Gastroesophageal sphincter (tissue), 4 donors: ENCODE measurements around the gene ASPG. TPM values are rescaled to one million over a fixed set of nuclear protein-coding genes. Genes with fewer than 3 reads are reported as not detected.
"Not testable (repeated sequence)": the region's sequence is repeated elsewhere in the genome, so short reads cannot be mapped to it uniquely, and the experiment has no call there.

Experiments
- ATAC-seq: fragments of 150-250 bp; one replicate; pipeline ENCODE4 v1.9.1; 2016; ENCODE audit warnings: mild to moderate bottlenecking, moderate library complexity
- H3K27ac ChIP-seq, 4 donors: fragments of 200-600 bp; sonication (generic) in 3 of 4; 1 replicate in 3 of 4; 2 replicates in 1 of 4; pipeline ENCODE4 v1.5.1; 2016 to 2019
- H3K27me3 ChIP-seq: fragments of 200-600 bp; sonication (generic); one replicate; pipeline ENCODE4 v1.5.1; 2019
- H3K36me3 ChIP-seq, 2 donors: fragments of 200-600 bp; sonication (generic); one replicate each; pipeline ENCODE4 v1.5.1; 2019; ENCODE audit warnings: control low read depth in 1 of 2
- H3K4me1 ChIP-seq, 3 donors: fragments of 200-600 bp; sonication (generic); 1 replicate in 2 of 3; 2 replicates in 1 of 3; pipeline ENCODE4 v1.5.1; 2016 to 2019; ENCODE audit warnings: control low read depth in 2 of 3
- H3K4me3 ChIP-seq, 2 donors: fragments of 200-600 bp; sonication (generic); one replicate each; pipeline ENCODE4 v1.5.1; 2019; ENCODE audit warnings: mild to moderate bottlenecking in 1 of 2, moderate library complexity in 1 of 2
- H3K9me3 ChIP-seq, 3 donors: fragments of 200-600 bp; sonication (generic); one replicate each; pipeline ENCODE4 v1.5.1; 2017 to 2019; ENCODE audit warnings: control low read depth in 2 of 3
- CTCF ChIP-seq, 4 experiments: fragments of 200-600 bp in 2 of 4; fragments of 450-650 bp in 2 of 4; sonication (generic) in 1 of 4; IDR thresholded peaks; one replicate each; pipeline ENCODE4 v1.5.1; 2017 to 2019; ENCODE audit warnings: antibody characterized with exemption in 4 of 4, mild to moderate bottlenecking in 2 of 4, moderate library complexity in 2 of 4
- EP300 ChIP-seq: sonication (generic); formaldehyde crosslinking; IDR thresholded peaks from one replicate; pipeline ENCODE4 v1.6.1; 2017; ENCODE audit warnings: antibody characterized with exemption, mild to moderate bottlenecking
- POLR2A ChIP-seq, 2 donors: fragments of 450-650 bp; IDR thresholded peaks; one replicate each; pipeline ENCODE4 v1.6.1; 2017; ENCODE audit warnings: antibody characterized with exemption in 2 of 2, mild to moderate bottlenecking in 2 of 2, moderate library complexity in 1 of 2
- POLR2AphosphoS5 ChIP-seq: sonication (generic); formaldehyde crosslinking; IDR thresholded peaks from one replicate; pipeline ENCODE4 v1.6.1; 2017; ENCODE audit warnings: antibody characterized with exemption
- WGBS, 2 donors: methylation state at CpG; one replicate each; pipeline ENCODE4 v1.1.5; 2018; ENCODE audit warnings: low coverage in 1 of 2; 5-methylcytosine and 5-hydroxymethylcytosine counted together
- total RNA-seq, 4 donors: library from RNA; depleted of rRNA; stranded (reverse); fragments of >200 nt; gene quantifications; one replicate each; pipeline ENCODE4 v1.1.0, GENCODE V29; 2016

The ASPG gene
- total RNA-seq, 4 donors from 2014 or later, result 0.13 to 1.1 TPM; not detected in 2

DNA sequence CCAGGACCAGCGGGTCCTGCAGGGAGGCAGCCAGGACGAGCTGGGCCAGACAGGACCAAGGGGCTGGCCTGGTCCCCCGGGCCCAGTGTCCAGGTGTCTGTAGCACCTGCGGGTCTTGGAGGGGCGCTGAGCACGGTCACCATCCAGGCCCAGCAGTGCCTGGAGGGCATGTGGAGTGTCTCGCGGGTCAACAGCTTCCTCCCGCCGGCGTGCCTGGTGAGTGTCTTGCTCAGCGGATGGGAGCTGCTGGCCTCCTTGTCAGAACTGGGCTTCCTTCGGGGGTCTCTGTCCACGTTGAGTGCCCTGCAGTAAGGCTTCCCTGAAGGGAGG lies 66.7 kb downstream of the ASPG start:
- H3K36me3 ChIP-seq, result no peaks in the 10 kb centered on the region
- no peak overlapping the region for H3K4me3 ChIP-seq
- ATAC-seq, result no peak
- no peaks in the 10 kb centered on the region for H3K9me3 ChIP-seq
- TF ChIP-seq CTCF (IDR thresholded peaks at IDR 0.05) (no peak), POLR2AphosphoS5 (no peak), POLR2A (IDR thresholded peaks at IDR 0.05) (no peak), EP300 (no peak)
- no peak overlapping the region for H3K27ac ChIP-seq
- WGBS, 2 donors, result no CpG with 5 or more reads among the region's 14 CpGs
- peaks cover 28% of the 10 kb centered on the region for H3K27me3 ChIP-seq
- H3K4me1 ChIP-seq, result peaks cover 0 to 13% (median 0%) of the 10 kb centered on the region in 3 donors

GRCh38 chr14:104152686-104153393 lies 67.3 kb downstream of the ASPG start:
- H3K4me1 ChIP-seq, result peaks cover 0 to 13% (median 0%) of the 10 kb centered on the region in 3 donors
- H3K27me3 ChIP-seq, result peaks cover 21% of the 10 kb centered on the region
- no peak for ATAC-seq
- no peaks in the 10 kb centered on the region for H3K9me3 ChIP-seq
- TF ChIP-seq POLR2A (IDR thresholded peaks at IDR 0.05) (no peak), EP300 (no peak), POLR2AphosphoS5 (no peak), CTCF (IDR thresholded peaks at IDR 0.05) (no peak)
- no peak overlapping the region for H3K4me3 ChIP-seq
- H3K27ac ChIP-seq, result no peak overlapping the region
- no peaks in the 10 kb centered on the region for H3K36me3 ChIP-seq
- 100% methylated on average over 1 of the region's 21 CpGs; no CpG with 5 or more reads in 1 of the 2 donors for WGBS, 2 donors

DNA sequence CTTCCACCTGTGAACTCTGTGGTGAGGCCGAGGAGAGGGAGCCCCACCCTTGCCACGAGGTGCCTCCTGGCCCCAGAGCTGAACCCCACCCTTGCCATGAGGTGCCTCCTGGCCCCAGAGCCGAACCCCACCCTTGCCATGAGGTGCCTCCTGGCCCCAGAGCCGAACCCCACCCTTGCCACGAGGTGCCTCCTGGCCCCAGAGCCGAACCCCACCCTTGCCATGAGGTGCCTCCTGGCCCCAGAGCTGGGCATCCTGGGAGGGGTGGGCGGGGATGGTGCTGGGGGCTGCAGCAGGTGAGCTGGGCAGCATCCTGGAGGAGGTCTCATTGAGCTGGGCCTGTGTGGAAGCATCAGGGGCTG lies 67.9 kb downstream of the ASPG start:
- H3K27me3 ChIP-seq, result peaks cover 20% of the 10 kb centered on the region
- H3K9me3 ChIP-seq, H3K36me3 ChIP-seq, H3K4me3 ChIP-seq, H3K27ac ChIP-seq, ATAC-seq: not testable (repeated sequence)
- peaks cover 0 to 13% (median 0%) of the 10 kb centered on the region in 3 donors for H3K4me1 ChIP-seq
- WGBS, 2 donors, result no CpG with 5 or more reads among the region's 7 CpGs

- WGBS, 2 donors, result 20 to 82% methylated on average over 1 to 4 of the region's 15 CpGs
- no peak overlapping the region for H3K27ac ChIP-seq
- TF ChIP-seq POLR2A (IDR thresholded peaks at IDR 0.05) (no peak), POLR2AphosphoS5 (no peak), EP300 (no peak), CTCF (IDR thresholded peaks at IDR 0.05) (no peak)
- no peak for ATAC-seq
- H3K4me1 ChIP-seq, result peaks cover 0 to 7% (median 0%) of the 10 kb centered on the region in 3 donors
- peaks cover 14% of the 10 kb centered on the region for H3K27me3 ChIP-seq
- no peak overlapping the region for H3K4me3 ChIP-seq
- no peaks in the 10 kb centered on the region for H3K36me3 ChIP-seq
- H3K9me3 ChIP-seq, result no peaks in the 10 kb centered on the region
Observed at GRCh38 chr14:104154246-104154645, 68.7 kb downstream of the ASPG start.

GRCh38 chr14:104155513-104155912 lies 70.0 kb downstream of the ASPG start:
- Histone ChIP-seq H3K27me3 (peaks cover 4% of the 10 kb centered on the region), H3K9me3 (no peaks in the 10 kb centered on the region), H3K36me3 (no peaks in the 10 kb centered on the region), H3K4me1 (no peaks in the 10 kb centered on the region), H3K4me3 (no peak overlapping the region), H3K27ac (no peak overlapping the region)
- ATAC-seq, result peak; percentile 65
- no CpG with 5 or more reads among the region's 29 CpGs for WGBS, 2 donors
- TF ChIP-seq EP300 (no peak), POLR2AphosphoS5 (no peak), CTCF (IDR thresholded peaks at IDR 0.05) (no peak), POLR2A (IDR thresholded peaks at IDR 0.05) (no peak)
